SK-N-MC (cell line): ENCODE measurements around the gene PTGES3.

Experiments
- EZH2 ChIP-seq: fragments of 200-600 bp; sonication (generic); IDR thresholded peaks from one replicate; pipeline ENCODE4 v1.6.1; 2017; ENCODE audit warnings: antibody characterized with exemption
- FOXP2 ChIP-seq: optimal IDR thresholded peaks from 2 replicates; pipeline ENCODE3; 2011; ENCODE audit warnings: mild to moderate bottlenecking, moderate library complexity; ENCODE audit not compliant: insufficient read depth; ENCODE audit errors: extremely low read length, control extremely low read depth
- POLR2AphosphoS5 ChIP-seq: IDR thresholded peaks from 2 replicates; pipeline ENCODE4 v1.6.1; 2012; ENCODE audit warnings: mild to moderate bottlenecking, low read depth, low read length, borderline replicate concordance

DNA sequence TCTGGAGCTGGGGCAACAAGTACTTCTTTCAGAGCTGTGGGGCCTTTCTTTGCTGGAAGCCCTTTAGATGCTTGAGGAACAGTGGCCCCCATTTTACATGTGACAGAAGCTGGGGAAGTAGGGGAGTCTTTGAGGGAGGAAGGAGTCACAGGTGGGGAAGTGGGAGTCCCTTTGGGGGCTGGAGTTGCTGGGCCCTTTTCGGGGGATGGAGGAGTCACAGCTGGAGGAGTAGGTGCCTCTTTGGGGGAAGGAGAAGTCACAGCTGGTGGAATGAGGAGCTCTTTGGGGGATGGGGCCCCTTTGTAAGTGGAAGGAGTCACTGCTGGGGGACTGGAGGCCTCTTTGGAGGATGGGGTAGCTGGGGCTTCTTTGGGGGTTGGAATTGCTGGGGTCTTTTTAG, 28.4 kb upstream of the PTGES3 start:
- TF ChIP-seq POLR2AphosphoS5 (no peak), EZH2 (no peak), FOXP2 (no peak)
